Upper lobe of left lung (tissue), 4 donors: ENCODE results near the gene L3MBTL2.

Experiments used
- CTCF ChIP-seq, 6 experiments: fragments of 450-650 bp in 4 of 6; fragments of 200-600 bp in 2 of 6; sonication (generic) in 2 of 6; IDR thresholded peaks; one replicate each; pipeline ENCODE4 v1.5.1; 2016 to 2019; ENCODE audit warnings: antibody characterized with exemption in 6 of 6
- EP300 ChIP-seq, 4 donors: sonication (generic); formaldehyde crosslinking; IDR thresholded peaks; one replicate each; pipeline ENCODE4 v1.5.1; 2017; ENCODE audit warnings: antibody characterized with exemption in 4 of 4, control low read depth in 2 of 4
- POLR2A ChIP-seq, 4 donors: fragments of 450-650 bp; IDR thresholded peaks; one replicate each; pipeline ENCODE4 v1.5.1; 2016 to 2017; ENCODE audit warnings: antibody characterized with exemption in 4 of 4, mild to moderate bottlenecking in 2 of 4
- POLR2AphosphoS5 ChIP-seq, 2 donors: sonication (generic); formaldehyde crosslinking; IDR thresholded peaks; one replicate each; pipeline ENCODE4 v1.5.1; 2017; ENCODE audit warnings: antibody characterized with exemption in 2 of 2

GRCh38 chr22:41198027-41198580 is 7.0 kb upstream of the L3MBTL2 start:
- no peak for TF ChIP-seq CTCF (IDR thresholded peaks at IDR 0.05)
- TF ChIP-seq EP300 (IDR thresholded peaks at IDR 0.05), result no peak
- TF ChIP-seq POLR2A (IDR thresholded peaks at IDR 0.05), result no peak
- TF ChIP-seq POLR2AphosphoS5 (IDR thresholded peaks at IDR 0.05), result no peak
